Neural cell (in vitro differentiated cells): Measurements from ENCODE around the gene LDLRAD4.

ENCODE experiments used
- CTCF ChIP-seq: fragments of 450-650 bp; IDR thresholded peaks from 2 replicates; pipeline ENCODE4 v1.5.1; 2014; ENCODE audit warnings: antibody characterized with exemption, mild to moderate bottlenecking, moderate library complexity; ENCODE audit not compliant: poor library complexity, severe bottlenecking
- EP300 ChIP-seq: fragments of 450-650 bp; conservative IDR thresholded peaks from 2 replicates; pipeline ENCODE4 v1.6.1; 2014; ENCODE audit warnings: antibody characterized with exemption, mild to moderate bottlenecking, moderate library complexity; ENCODE audit not compliant: poor library complexity, severe bottlenecking
- EZH2 ChIP-seq: fragments of 200-600, 300-800 bp; shearing (Covaris generic), sonication (generic); IDR thresholded peaks from 2 replicates; pipeline ENCODE4 v1.6.1; 2014; ENCODE audit warnings: antibody characterized with exemption, low read length, borderline replicate concordance, mild to moderate bottlenecking; ENCODE audit not compliant: insufficient read depth, poor library complexity, severe bottlenecking
- RAD21 ChIP-seq: fragments of 450-650 bp; conservative IDR thresholded peaks from 2 replicates; pipeline ENCODE4 v1.6.1; 2014; ENCODE audit warnings: antibody characterized with exemption, mild to moderate bottlenecking, moderate library complexity
- REST ChIP-seq: IDR thresholded peaks from 2 replicates; pipeline ENCODE4 v1.6.1; 2012; ENCODE audit warnings: borderline replicate concordance
- TAF1 ChIP-seq: IDR thresholded peaks from 2 replicates; pipeline ENCODE4 v1.6.1; 2012; ENCODE audit warnings: low read depth

GRCh38 chr18:13220361-13220991 lies 1.9 kb downstream of the LDLRAD4 start:
- TF ChIP-seq CTCF (no peak), RAD21 (no peak), REST (no peak), EZH2 (no peak), EP300 (no peak), TAF1 (no peak)
